Measurements from ENCODE around the gene HBP1.

The HBP1 gene

DNA sequence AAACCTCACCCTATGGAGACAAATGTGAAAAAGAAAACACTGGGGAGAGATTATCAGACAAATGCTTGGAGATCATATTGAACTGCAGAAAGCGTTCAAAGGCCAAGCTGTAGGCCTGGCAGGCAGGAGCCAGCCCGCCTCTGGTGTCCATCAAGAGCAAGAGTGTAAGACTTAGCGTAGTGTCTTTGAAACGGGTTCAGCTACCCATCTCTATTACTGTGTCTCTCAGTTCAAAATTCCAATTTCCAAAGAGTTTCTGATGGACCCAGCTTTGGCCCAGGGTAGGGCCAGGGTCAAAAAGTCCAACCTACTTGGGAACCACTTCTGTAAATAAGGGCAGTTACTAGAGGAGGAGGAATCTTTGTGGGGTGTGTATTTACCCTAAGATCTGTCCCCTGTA, 45.4 kb upstream of the HBP1 start:
- TF ChIP-seq, protein P1, sequence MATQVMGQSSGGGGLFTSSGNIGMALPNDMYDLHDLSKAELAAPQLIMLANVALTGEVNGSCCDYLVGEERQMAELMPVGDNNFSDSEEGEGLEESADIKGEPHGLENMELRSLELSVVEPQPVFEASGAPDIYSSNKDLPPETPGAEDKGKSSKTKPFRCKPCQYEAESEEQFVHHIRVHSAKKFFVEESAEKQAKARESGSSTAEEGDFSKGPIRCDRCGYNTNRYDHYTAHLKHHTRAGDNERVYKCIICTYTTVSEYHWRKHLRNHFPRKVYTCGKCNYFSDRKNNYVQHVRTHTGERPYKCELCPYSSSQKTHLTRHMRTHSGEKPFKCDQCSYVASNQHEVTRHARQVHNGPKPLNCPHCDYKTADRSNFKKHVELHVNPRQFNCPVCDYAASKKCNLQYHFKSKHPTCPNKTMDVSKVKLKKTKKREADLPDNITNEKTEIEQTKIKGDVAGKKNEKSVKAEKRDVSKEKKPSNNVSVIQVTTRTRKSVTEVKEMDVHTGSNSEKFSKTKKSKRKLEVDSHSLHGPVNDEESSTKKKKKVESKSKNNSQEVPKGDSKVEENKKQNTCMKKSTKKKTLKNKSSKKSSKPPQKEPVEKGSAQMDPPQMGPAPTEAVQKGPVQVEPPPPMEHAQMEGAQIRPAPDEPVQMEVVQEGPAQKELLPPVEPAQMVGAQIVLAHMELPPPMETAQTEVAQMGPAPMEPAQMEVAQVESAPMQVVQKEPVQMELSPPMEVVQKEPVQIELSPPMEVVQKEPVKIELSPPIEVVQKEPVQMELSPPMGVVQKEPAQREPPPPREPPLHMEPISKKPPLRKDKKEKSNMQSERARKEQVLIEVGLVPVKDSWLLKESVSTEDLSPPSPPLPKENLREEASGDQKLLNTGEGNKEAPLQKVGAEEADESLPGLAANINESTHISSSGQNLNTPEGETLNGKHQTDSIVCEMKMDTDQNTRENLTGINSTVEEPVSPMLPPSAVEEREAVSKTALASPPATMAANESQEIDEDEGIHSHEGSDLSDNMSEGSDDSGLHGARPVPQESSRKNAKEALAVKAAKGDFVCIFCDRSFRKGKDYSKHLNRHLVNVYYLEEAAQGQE (IDR thresholded peaks at IDR 0.05; ENCODE audit: insufficient replicate concordance, low read depth) = no peak
- TF ChIP-seq, protein P2, sequence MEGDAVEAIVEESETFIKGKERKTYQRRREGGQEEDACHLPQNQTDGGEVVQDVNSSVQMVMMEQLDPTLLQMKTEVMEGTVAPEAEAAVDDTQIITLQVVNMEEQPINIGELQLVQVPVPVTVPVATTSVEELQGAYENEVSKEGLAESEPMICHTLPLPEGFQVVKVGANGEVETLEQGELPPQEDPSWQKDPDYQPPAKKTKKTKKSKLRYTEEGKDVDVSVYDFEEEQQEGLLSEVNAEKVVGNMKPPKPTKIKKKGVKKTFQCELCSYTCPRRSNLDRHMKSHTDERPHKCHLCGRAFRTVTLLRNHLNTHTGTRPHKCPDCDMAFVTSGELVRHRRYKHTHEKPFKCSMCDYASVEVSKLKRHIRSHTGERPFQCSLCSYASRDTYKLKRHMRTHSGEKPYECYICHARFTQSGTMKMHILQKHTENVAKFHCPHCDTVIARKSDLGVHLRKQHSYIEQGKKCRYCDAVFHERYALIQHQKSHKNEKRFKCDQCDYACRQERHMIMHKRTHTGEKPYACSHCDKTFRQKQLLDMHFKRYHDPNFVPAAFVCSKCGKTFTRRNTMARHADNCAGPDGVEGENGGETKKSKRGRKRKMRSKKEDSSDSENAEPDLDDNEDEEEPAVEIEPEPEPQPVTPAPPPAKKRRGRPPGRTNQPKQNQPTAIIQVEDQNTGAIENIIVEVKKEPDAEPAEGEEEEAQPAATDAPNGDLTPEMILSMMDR (IDR thresholded peaks at IDR 0.05; ENCODE audit: insufficient read depth, low read length) = no peak
- no peak for TF ChIP-seq GABPA (IDR thresholded peaks at IDR 0.05; ENCODE audit: low read depth)
- no peak for TF ChIP-seq SPI1 (IDR thresholded peaks at IDR 0.05; ENCODE audit: borderline replicate concordance, low read depth)
- no peak for TF ChIP-seq POLR2AphosphoS5 (IDR thresholded peaks at IDR 0.05; ENCODE audit: low read depth)
- no peak for DNase-seq (ENCODE audit: low read depth in 1 of 2, low spot score in 1 of 2)
- H3K27ac ChIP-seq (replicated peaks) = no peak overlapping the region
- H3K4me3 ChIP-seq (replicated peaks; ENCODE audit: insufficient read depth, low read length) = no peak overlapping the region
- H3K27me3 ChIP-seq (ENCODE audit: insufficient read depth, poor library complexity, severe bottlenecking) = no peaks in the 10 kb centered on the region

DNA sequence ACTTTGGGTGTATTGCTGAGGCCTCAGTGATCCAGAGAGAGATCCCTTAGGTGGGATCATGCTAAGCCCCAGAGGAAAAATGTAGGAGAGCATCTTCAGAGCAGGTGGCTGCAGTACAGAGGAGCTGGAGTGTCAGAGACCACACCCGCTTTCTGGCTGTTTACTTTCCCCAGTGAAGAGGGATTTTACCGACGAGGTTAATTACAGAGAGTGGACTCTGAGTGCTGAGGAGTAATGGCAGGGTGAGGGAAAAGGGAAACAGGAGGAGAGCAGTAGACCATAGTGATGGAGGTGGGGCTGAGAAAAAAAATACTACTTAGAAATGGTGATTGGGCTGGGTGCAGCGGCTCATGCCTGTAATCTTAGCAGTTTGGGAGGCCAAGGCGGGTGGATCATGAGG, 43.3 kb upstream of the HBP1 start:
- TF ChIP-seq, protein P2 (IDR thresholded peaks at IDR 0.05; ENCODE audit: insufficient read depth, low read length) = no peak
- no peak for TF ChIP-seq GABPA (IDR thresholded peaks at IDR 0.05; ENCODE audit: low read depth)
- TF ChIP-seq SPI1 (IDR thresholded peaks at IDR 0.05; ENCODE audit: borderline replicate concordance, low read depth) = no peak
- TF ChIP-seq POLR2AphosphoS5 (IDR thresholded peaks at IDR 0.05; ENCODE audit: low read depth) = no peak
- DNase-seq (ENCODE audit: low read depth in 1 of 2, low spot score in 1 of 2) = no peak
- H3K27me3 ChIP-seq (ENCODE audit: insufficient read depth, poor library complexity, severe bottlenecking) = no peaks in the 10 kb centered on the region
- no peak overlapping the region for H3K27ac ChIP-seq (replicated peaks)
- no peak overlapping the region for H3K4me3 ChIP-seq (replicated peaks; ENCODE audit: insufficient read depth, low read length)

DNA sequence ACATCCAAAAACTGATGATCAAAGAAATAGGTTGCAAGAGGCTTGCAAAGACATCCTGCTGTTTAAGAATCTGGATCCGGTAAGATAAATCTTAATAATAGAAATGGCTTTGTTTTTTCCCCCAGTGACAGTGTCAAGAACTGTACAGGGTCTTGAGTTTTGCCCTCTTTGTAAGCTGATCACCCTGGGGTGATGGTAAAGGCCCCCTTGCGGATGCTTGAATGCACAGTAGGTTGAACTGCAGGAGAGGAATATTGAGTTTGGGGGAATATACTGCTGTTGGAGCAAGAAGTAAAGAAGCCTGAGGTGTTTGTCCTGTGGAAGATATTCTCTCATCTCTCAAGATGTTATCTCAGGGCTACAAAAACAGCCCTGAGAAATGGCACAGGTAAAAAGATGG, 40.6 kb upstream of the HBP1 start:
- H3K4me3 ChIP-seq (replicated peaks; ENCODE audit: insufficient read depth, low read length) = no peak overlapping the region
- no peaks in the 10 kb centered on the region for H3K27me3 ChIP-seq (ENCODE audit: insufficient read depth, poor library complexity, severe bottlenecking)
- no peak overlapping the region for H3K27ac ChIP-seq (replicated peaks)
- TF ChIP-seq, protein P2 (IDR thresholded peaks at IDR 0.05; ENCODE audit: insufficient read depth, low read length) = no peak
- TF ChIP-seq POLR2AphosphoS5 (IDR thresholded peaks at IDR 0.05; ENCODE audit: low read depth) (no peak), SPI1 (IDR thresholded peaks at IDR 0.05; ENCODE audit: borderline replicate concordance, low read depth) (no peak), GABPA (IDR thresholded peaks at IDR 0.05; ENCODE audit: low read depth) (no peak)
- TF ChIP-seq, protein P1 (IDR thresholded peaks at IDR 0.05; ENCODE audit: insufficient replicate concordance, low read depth) = no peak
- no peak for DNase-seq (ENCODE audit: low read depth in 1 of 2, low spot score in 1 of 2)

DNA sequence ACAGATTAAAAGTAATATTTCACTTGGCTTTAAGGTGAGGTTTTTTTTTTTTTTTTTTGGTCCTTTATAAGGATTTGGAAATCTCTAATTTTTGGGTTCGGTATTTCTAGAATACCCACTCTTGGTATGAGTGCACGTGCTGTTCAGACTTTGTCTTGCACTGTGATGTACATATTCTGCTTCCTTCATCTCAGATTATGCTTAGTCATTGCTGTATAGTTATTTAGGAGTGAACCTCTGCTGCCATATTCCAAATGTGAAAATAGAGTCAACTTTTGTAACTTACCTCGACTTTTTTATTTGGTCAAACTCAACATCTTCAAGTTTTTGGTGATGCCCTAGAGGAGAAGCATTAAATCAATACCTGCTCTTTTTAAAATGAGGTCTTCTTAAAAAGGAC, 40.1 kb upstream of the HBP1 start:
- H3K27ac ChIP-seq (replicated peaks) = no peak overlapping the region
- no peak for DNase-seq (ENCODE audit: low read depth in 1 of 2, low spot score in 1 of 2)
- no peaks in the 10 kb centered on the region for H3K27me3 ChIP-seq (ENCODE audit: insufficient read depth, poor library complexity, severe bottlenecking)
- no peak for TF ChIP-seq GABPA (IDR thresholded peaks at IDR 0.05; ENCODE audit: low read depth)
- TF ChIP-seq, protein P1 (IDR thresholded peaks at IDR 0.05; ENCODE audit: insufficient replicate concordance, low read depth) = no peak
- H3K4me3 ChIP-seq (replicated peaks; ENCODE audit: insufficient read depth, low read length) = no peak overlapping the region

Data from HL-60 (cell line).